NB4 (cell line): Measurements from ENCODE around the gene RASA2.

Source experiments
- POLR2A ChIP-seq: IDR thresholded peaks from 2 replicates; pipeline ENCODE4 v1.6.1; 2011; ENCODE audit warnings: mild to moderate bottlenecking; ENCODE audit not compliant: insufficient read length; ENCODE audit errors: extremely low read depth
- TF ChIP-seq, protein P1 (sequence below): IDR thresholded peaks from one replicate; pipeline ENCODE4 v1.5.1; 2012; ENCODE audit warnings: low read depth, low read length

GRCh38 chr3:141478139-141478538 lies 8.7 kb upstream of the RASA2 start:
- TF ChIP-seq, protein P1, sequence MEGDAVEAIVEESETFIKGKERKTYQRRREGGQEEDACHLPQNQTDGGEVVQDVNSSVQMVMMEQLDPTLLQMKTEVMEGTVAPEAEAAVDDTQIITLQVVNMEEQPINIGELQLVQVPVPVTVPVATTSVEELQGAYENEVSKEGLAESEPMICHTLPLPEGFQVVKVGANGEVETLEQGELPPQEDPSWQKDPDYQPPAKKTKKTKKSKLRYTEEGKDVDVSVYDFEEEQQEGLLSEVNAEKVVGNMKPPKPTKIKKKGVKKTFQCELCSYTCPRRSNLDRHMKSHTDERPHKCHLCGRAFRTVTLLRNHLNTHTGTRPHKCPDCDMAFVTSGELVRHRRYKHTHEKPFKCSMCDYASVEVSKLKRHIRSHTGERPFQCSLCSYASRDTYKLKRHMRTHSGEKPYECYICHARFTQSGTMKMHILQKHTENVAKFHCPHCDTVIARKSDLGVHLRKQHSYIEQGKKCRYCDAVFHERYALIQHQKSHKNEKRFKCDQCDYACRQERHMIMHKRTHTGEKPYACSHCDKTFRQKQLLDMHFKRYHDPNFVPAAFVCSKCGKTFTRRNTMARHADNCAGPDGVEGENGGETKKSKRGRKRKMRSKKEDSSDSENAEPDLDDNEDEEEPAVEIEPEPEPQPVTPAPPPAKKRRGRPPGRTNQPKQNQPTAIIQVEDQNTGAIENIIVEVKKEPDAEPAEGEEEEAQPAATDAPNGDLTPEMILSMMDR = no peak
- no peak for TF ChIP-seq POLR2A
